Liver (tissue), 9 donors: ENCODE data around the gene FBXW7. TPM values are rescaled to one million over a fixed set of nuclear protein-coding genes. Genes with fewer than 3 reads are reported as not detected.

Experiments used
- DNase-seq: peaks from one replicate; pipeline ENCODE4 v3.0.0-alpha.2; 2017; ENCODE audit warnings: low spot score
- H3K27ac ChIP-seq, 2 donors: one replicate each; pipeline ENCODE4 v1.7.0; 2013; ENCODE audit warnings: inconsistent platforms in 2 of 2, low read length in 2 of 2, control low read depth in 1 of 2, low read depth in 1 of 2, mild to moderate bottlenecking in 1 of 2
- H3K27me3 ChIP-seq, 4 donors: one replicate each; pipeline versions ENCODE4 v1.6.1 to v1.7.0; 2013; ENCODE audit warnings: low read length in 3 of 4, inconsistent platforms in 1 of 4, mild to moderate bottlenecking in 1 of 4, moderate library complexity in 1 of 4; ENCODE audit not compliant: control insufficient read depth in 4 of 4, insufficient read depth in 4 of 4
- H3K36me3 ChIP-seq, 4 donors: one replicate each; pipeline versions ENCODE4 v1.6.1 to v1.7.0; 2013; ENCODE audit warnings: low read length in 3 of 4, mild to moderate bottlenecking in 3 of 4, low read depth in 1 of 4, moderate library complexity in 1 of 4; ENCODE audit not compliant: control insufficient read depth in 4 of 4, insufficient read depth in 3 of 4
- H3K4me1 ChIP-seq, 4 donors: one replicate each; pipeline versions ENCODE4 v1.6.1 to v1.7.0; 2013; ENCODE audit warnings: low read length in 3 of 4, mild to moderate bottlenecking in 3 of 4, moderate library complexity in 1 of 4; ENCODE audit not compliant: control insufficient read depth in 4 of 4, insufficient read depth in 4 of 4
- H3K4me3 ChIP-seq, 3 donors: one replicate each; pipeline versions ENCODE4 v1.6.1 to v1.7.0; 2013; ENCODE audit warnings: low read length in 3 of 3, control low read depth in 1 of 3, low read depth in 1 of 3, mild to moderate bottlenecking in 1 of 3
- H3K9ac ChIP-seq, 2 donors: one replicate each; pipeline ENCODE4 v1.7.0; 2013; ENCODE audit warnings: low read length in 2 of 2, mild to moderate bottlenecking in 2 of 2, moderate library complexity in 2 of 2, control low read depth in 1 of 2, low read depth in 1 of 2
- H3K9me3 ChIP-seq, 4 donors: one replicate each; pipeline versions ENCODE4 v1.6.1 to v1.7.0; 2013; ENCODE audit warnings: low read length in 3 of 4; ENCODE audit not compliant: control insufficient read depth in 4 of 4
- FOXA1 ChIP-seq: IDR thresholded peaks from 2 replicates; pipeline ENCODE4 v1.6.1; 2016; ENCODE audit warnings: antibody characterized with exemption
- FOXA2 ChIP-seq: IDR thresholded peaks from 2 replicates; pipeline ENCODE4 v1.6.1; 2016; ENCODE audit warnings: antibody characterized with exemption
- GABPA ChIP-seq, 2 donors: IDR thresholded peaks in 1 of 2; conservative IDR thresholded peaks in 1 of 2; 2 replicates each; pipeline ENCODE4 v1.6.1; 2016; ENCODE audit warnings: antibody characterized with exemption in 2 of 2, mild to moderate bottlenecking in 1 of 2, moderate library complexity in 1 of 2
- HNF4A ChIP-seq, 2 donors: conservative IDR thresholded peaks; 2 replicates each; pipeline ENCODE4 v1.6.1; 2016; ENCODE audit warnings: antibody characterized with exemption in 2 of 2, mild to moderate bottlenecking in 2 of 2
- JUND ChIP-seq, 2 donors: IDR thresholded peaks; 2 replicates each; pipeline ENCODE4 v1.6.1; 2016; ENCODE audit warnings: antibody characterized with exemption in 2 of 2
- MAX ChIP-seq: IDR thresholded peaks from 2 replicates; pipeline ENCODE4 v1.6.1; 2016; ENCODE audit warnings: antibody characterized with exemption
- NR2F2 ChIP-seq: IDR thresholded peaks from 2 replicates; pipeline ENCODE4 v1.6.1; 2016; ENCODE audit warnings: antibody characterized with exemption
- RAD21 ChIP-seq, 2 donors: IDR thresholded peaks; 2 replicates each; pipeline ENCODE4 v1.6.1; 2016; ENCODE audit warnings: antibody characterized with exemption in 2 of 2, mild to moderate bottlenecking in 2 of 2
- RXRA ChIP-seq, 2 donors: IDR thresholded peaks; 2 replicates each; pipeline ENCODE4 v1.6.1; 2017 to 2018; ENCODE audit warnings: antibody characterized with exemption in 2 of 2, mild to moderate bottlenecking in 1 of 2
- SP1 ChIP-seq: IDR thresholded peaks from 2 replicates; pipeline ENCODE4 v1.6.1; 2018; ENCODE audit warnings: antibody characterized with exemption, mild to moderate bottlenecking
- TAF1 ChIP-seq: conservative IDR thresholded peaks from 2 replicates; pipeline ENCODE4 v1.6.1; 2016; ENCODE audit warnings: antibody characterized with exemption, mild to moderate bottlenecking
- YY1 ChIP-seq: IDR thresholded peaks from 2 replicates; pipeline ENCODE4 v1.6.1; 2016; ENCODE audit warnings: antibody characterized with exemption, mild to moderate bottlenecking
- WGBS: extraction: QIAGEN DNeasy Blood & Tissue Kit; methylation state at CpG from one replicate; pipeline ENCODE4 v1.1.7; 2013; 5-methylcytosine and 5-hydroxymethylcytosine counted together
- polyA plus RNA-seq, 2 donors: library from polyadenylated mRNA; stranded (reverse) in 1 of 2; unstranded in 1 of 2; fragments of 200-250 nt in 1 of 2; fragments of >200 nt in 1 of 2; fragmentation: Nextera tagmentation in 1 of 2; extraction: Ambion mirVana in 1 of 2; gene quantifications; one replicate each; pipeline versions ENCODE4 v1.2.1 to v1.2.3, GENCODE V29; 2013 to 2015
- total RNA-seq, 2 donors: library from RNA; depleted of rRNA; stranded (reverse); fragments of >200 nt; gene quantifications; one replicate each; pipeline ENCODE4 v1.2.3, GENCODE V29; 2014
- TF ChIP-seq, protein P1 (sequence below): fragments of 150-350 bp; IDR thresholded peaks from 2 replicates; pipeline ENCODE4 v1.5.1; 2017; ENCODE audit warnings: improper control_type of control experiment, low read depth, low read length; ENCODE audit not compliant: missing input control
- TF ChIP-seq, protein P2 (sequence below): IDR thresholded peaks from 2 replicates; pipeline ENCODE4 v1.6.1; 2016; ENCODE audit warnings: antibody characterized with exemption, mild to moderate bottlenecking
- TF ChIP-seq, protein P3 (sequence below): IDR thresholded peaks from 2 replicates; pipeline ENCODE4 v1.6.1; 2016; ENCODE audit warnings: antibody characterized with exemption
- donor health status: healthy.
- donor health status: healthy.
- donor health status: healthy.
- donor health status: healthy.
- donor health status: healthy.

The FBXW7 gene
- total and polyA plus RNA-seq, 4 donors = 4.0 to 56.9 (median 16.1) TPM

DNA sequence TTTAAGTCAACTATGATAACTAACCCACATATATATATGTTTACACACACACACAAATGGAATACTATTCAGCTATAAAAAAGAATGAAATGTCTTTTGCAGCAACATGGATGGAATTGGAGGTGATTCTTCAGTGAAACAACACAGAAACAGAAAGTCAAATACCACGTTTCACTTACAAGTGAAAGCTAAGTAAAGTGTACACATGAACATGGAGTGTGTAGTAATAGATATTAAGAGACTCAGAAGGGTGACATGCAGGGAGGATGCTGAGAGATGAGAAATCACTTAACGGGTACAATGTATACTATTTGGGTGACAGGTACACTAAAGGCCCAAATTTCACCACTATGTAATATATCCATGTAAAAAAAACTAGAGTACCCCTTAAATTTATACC is 146.5 kb downstream of the FBXW7 start:
- Histone ChIP-seq H3K27me3 (no peaks in the 10 kb centered on the region), H3K27ac (no peak overlapping the region), H3K9ac (no peak overlapping the region), H3K4me3 (no peak overlapping the region), H3K4me1 (no peaks in the 10 kb centered on the region), H3K9me3 (no peaks in the 10 kb centered on the region), H3K36me3 (no peaks in the 10 kb centered on the region)
- TF ChIP-seq NR2F2 = no peak
- TF ChIP-seq, protein P1, sequence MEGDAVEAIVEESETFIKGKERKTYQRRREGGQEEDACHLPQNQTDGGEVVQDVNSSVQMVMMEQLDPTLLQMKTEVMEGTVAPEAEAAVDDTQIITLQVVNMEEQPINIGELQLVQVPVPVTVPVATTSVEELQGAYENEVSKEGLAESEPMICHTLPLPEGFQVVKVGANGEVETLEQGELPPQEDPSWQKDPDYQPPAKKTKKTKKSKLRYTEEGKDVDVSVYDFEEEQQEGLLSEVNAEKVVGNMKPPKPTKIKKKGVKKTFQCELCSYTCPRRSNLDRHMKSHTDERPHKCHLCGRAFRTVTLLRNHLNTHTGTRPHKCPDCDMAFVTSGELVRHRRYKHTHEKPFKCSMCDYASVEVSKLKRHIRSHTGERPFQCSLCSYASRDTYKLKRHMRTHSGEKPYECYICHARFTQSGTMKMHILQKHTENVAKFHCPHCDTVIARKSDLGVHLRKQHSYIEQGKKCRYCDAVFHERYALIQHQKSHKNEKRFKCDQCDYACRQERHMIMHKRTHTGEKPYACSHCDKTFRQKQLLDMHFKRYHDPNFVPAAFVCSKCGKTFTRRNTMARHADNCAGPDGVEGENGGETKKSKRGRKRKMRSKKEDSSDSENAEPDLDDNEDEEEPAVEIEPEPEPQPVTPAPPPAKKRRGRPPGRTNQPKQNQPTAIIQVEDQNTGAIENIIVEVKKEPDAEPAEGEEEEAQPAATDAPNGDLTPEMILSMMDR = no peak
- TF ChIP-seq, protein P2, sequence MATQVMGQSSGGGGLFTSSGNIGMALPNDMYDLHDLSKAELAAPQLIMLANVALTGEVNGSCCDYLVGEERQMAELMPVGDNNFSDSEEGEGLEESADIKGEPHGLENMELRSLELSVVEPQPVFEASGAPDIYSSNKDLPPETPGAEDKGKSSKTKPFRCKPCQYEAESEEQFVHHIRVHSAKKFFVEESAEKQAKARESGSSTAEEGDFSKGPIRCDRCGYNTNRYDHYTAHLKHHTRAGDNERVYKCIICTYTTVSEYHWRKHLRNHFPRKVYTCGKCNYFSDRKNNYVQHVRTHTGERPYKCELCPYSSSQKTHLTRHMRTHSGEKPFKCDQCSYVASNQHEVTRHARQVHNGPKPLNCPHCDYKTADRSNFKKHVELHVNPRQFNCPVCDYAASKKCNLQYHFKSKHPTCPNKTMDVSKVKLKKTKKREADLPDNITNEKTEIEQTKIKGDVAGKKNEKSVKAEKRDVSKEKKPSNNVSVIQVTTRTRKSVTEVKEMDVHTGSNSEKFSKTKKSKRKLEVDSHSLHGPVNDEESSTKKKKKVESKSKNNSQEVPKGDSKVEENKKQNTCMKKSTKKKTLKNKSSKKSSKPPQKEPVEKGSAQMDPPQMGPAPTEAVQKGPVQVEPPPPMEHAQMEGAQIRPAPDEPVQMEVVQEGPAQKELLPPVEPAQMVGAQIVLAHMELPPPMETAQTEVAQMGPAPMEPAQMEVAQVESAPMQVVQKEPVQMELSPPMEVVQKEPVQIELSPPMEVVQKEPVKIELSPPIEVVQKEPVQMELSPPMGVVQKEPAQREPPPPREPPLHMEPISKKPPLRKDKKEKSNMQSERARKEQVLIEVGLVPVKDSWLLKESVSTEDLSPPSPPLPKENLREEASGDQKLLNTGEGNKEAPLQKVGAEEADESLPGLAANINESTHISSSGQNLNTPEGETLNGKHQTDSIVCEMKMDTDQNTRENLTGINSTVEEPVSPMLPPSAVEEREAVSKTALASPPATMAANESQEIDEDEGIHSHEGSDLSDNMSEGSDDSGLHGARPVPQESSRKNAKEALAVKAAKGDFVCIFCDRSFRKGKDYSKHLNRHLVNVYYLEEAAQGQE = no peak
- TF ChIP-seq JUND (IDR thresholded peaks at IDR 0.05) = no peak
- no peak for TF ChIP-seq HNF4A (conservative IDR thresholded peaks at IDR 0.05)
- no peak for TF ChIP-seq MAX
- TF ChIP-seq RAD21 (IDR thresholded peaks at IDR 0.05) = no peak
- no peak for TF ChIP-seq YY1
- TF ChIP-seq GABPA (IDR thresholded peaks at IDR 0.05 in 1 of 2, conservative IDR thresholded peaks at IDR 0.05 in 1 of 2) = no peak
- TF ChIP-seq SP1 = no peak
- TF ChIP-seq, protein P3, sequence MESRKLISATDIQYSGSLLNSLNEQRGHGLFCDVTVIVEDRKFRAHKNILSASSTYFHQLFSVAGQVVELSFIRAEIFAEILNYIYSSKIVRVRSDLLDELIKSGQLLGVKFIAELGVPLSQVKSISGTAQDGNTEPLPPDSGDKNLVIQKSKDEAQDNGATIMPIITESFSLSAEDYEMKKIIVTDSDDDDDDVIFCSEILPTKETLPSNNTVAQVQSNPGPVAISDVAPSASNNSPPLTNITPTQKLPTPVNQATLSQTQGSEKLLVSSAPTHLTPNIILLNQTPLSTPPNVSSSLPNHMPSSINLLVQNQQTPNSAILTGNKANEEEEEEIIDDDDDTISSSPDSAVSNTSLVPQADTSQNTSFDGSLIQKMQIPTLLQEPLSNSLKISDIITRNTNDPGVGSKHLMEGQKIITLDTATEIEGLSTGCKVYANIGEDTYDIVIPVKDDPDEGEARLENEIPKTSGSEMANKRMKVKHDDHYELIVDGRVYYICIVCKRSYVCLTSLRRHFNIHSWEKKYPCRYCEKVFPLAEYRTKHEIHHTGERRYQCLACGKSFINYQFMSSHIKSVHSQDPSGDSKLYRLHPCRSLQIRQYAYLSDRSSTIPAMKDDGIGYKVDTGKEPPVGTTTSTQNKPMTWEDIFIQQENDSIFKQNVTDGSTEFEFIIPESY = no peak
- DNase-seq = no peak
- 82% methylated on average over 2 of the region's 2 CpGs for WGBS

- TF ChIP-seq SP1 (no peak), FOXA2 (no peak), RXRA (IDR thresholded peaks at IDR 0.05) (no peak), GABPA (IDR thresholded peaks at IDR 0.05 in 1 of 2, conservative IDR thresholded peaks at IDR 0.05 in 1 of 2) (no peak), HNF4A (conservative IDR thresholded peaks at IDR 0.05) (no peak), RAD21 (IDR thresholded peaks at IDR 0.05) (peak; percentile 73 to 78), FOXA1 (no peak), TAF1 (no peak)
- TF ChIP-seq, protein P1 = peak; percentile 73
- TF ChIP-seq, protein P2 = no peak
- Histone ChIP-seq H3K9me3 (no peaks in the 10 kb centered on the region), H3K4me3 (no peak overlapping the region), H3K27ac (no peak overlapping the region), H3K27me3 (no peaks in the 10 kb centered on the region), H3K36me3 (no peaks in the 10 kb centered on the region), H3K4me1 (peaks cover 0 to 13% (median 4%) of the 10 kb centered on the region in 4 donors), H3K9ac (no peak overlapping the region)
- WGBS = 6% methylated on average over 1 of the region's 1 CpG
- no peak for DNase-seq
Observed at GRCh38 chr4:152385551-152385950, 150.3 kb downstream of the FBXW7 start.
